Loucy (cell line): ENCODE measurements around the gene HAUS3.

Experiments
- H2AFZ ChIP-seq: fragments of 200-600 bp; sonication (generic); 2 replicates; pipeline ENCODE4 v1.6.0; 2016; ENCODE audit warnings: antibody characterized with exemption, mild to moderate bottlenecking, low read length, moderate library complexity
- H3F3A ChIP-seq: fragments of 200-600 bp; 2 replicates; pipeline ENCODE4 v1.6.0; 2016; ENCODE audit warnings: antibody characterized with exemption, low read depth, mild to moderate bottlenecking
- H3K27me3 ChIP-seq: fragments of 200-600 bp; sonication (generic); 2 replicates; pipeline ENCODE4 v1.6.1; 2014; ENCODE audit warnings: low read length, mild to moderate bottlenecking; ENCODE audit not compliant: insufficient read depth, poor library complexity, severe bottlenecking
- H3K36me3 ChIP-seq: fragments of 200-600 bp; sonication (generic); 2 replicates; pipeline ENCODE4 v1.6.1; 2016; ENCODE audit warnings: low read length; ENCODE audit not compliant: insufficient read depth
- H3K4me1 ChIP-seq: fragments of 200-600 bp; sonication (generic); 2 replicates; pipeline ENCODE4 v1.5.1; 2014; ENCODE audit warnings: low read length, mild to moderate bottlenecking; ENCODE audit not compliant: insufficient read depth, poor library complexity, severe bottlenecking
- H3K4me2 ChIP-seq: fragments of 200-600 bp; sonication (generic); 2 replicates; pipeline ENCODE4 v1.6.0; 2014; ENCODE audit warnings: antibody characterized with exemption, low read length, low read depth, mild to moderate bottlenecking; ENCODE audit not compliant: poor library complexity, severe bottlenecking
- H3K4me3 ChIP-seq: fragments of 200-600 bp; sonication (generic); 2 replicates; pipeline ENCODE4 v1.5.1; 2014; ENCODE audit warnings: low read length, mild to moderate bottlenecking, mixed read lengths; ENCODE audit not compliant: poor library complexity, severe bottlenecking
- H3K79me2 ChIP-seq: fragments of 200-600 bp; sonication (generic); 2 replicates; pipeline ENCODE4 v1.6.1; 2014; ENCODE audit warnings: low read length; ENCODE audit not compliant: insufficient read depth
- H3K9ac ChIP-seq: fragments of 200-600 bp; sonication (generic); 2 replicates; pipeline ENCODE4 v1.6.0; 2014; ENCODE audit warnings: mild to moderate bottlenecking, low read depth, low read length, moderate library complexity; ENCODE audit not compliant: poor library complexity, severe bottlenecking
- H3K9me2 ChIP-seq: fragments of 200-600 bp; sonication (generic); replicated peaks from 2 replicates; pipeline ENCODE4 v1.6.1; 2016; ENCODE audit warnings: low read depth, low read length, mixed read lengths
- H3K9me3 ChIP-seq: fragments of 200-600 bp; sonication (generic); 2 replicates; pipeline ENCODE4 v1.6.1; 2014; ENCODE audit warnings: mild to moderate bottlenecking, antibody characterized with exemption, low read length, low read depth; ENCODE audit not compliant: insufficient read depth
- H4K20me1 ChIP-seq: fragments of 200-600 bp; sonication (generic); 2 replicates; pipeline ENCODE4 v1.6.0; 2014; ENCODE audit warnings: antibody characterized with exemption, low read length, mild to moderate bottlenecking; ENCODE audit not compliant: insufficient read depth, poor library complexity, severe bottlenecking
- CTCF ChIP-seq: fragments of 200-600 bp; sonication (generic); conservative IDR thresholded peaks from 2 replicates; pipeline ENCODE4 v1.5.1; 2014; ENCODE audit warnings: mild to moderate bottlenecking, antibody characterized with exemption, low read length
- EZH2phosphoT487 ChIP-seq: fragments of 200-600 bp; IDR thresholded peaks from 2 replicates; pipeline ENCODE4 v1.6.1; 2018; ENCODE audit warnings: antibody characterized with exemption, mild to moderate bottlenecking, moderate library complexity, borderline replicate concordance

Gene HAUS3

GRCh38 chr4:2248821-2249261, 6.9 kb upstream of the HAUS3 start:
- Histone ChIP-seq H3K4me1 (peaks cover 19% of the 10 kb centered on the region), H3K79me2 (no peaks in the 10 kb centered on the region; the same call in 1 of the 2 replicates), H4K20me1 (no peaks in the 10 kb centered on the region), H3K36me3 (peaks cover 23% of the 10 kb centered on the region; the same call in 1 of the 2 replicates), H2AFZ (no peak overlapping the region), H3K9ac (no peak overlapping the region), H3K9me2 (no peaks in the 10 kb centered on the region), H3K27me3 (no peaks in the 10 kb centered on the region), H3K4me3 (no peak overlapping the region), H3K9me3 (no peaks in the 10 kb centered on the region), H3F3A (no peaks in the 10 kb centered on the region), H3K4me2 (no peak overlapping the region)
- TF ChIP-seq CTCF (no peak), EZH2phosphoT487 (no peak)

GRCh38 chr4:2248044-2248780, 6.3 kb upstream of the HAUS3 start:
- H4K20me1 ChIP-seq: no peaks in the 10 kb centered on the region
- H3K9me2 ChIP-seq: no peaks in the 10 kb centered on the region
- no peak overlapping the region for H3K4me3 ChIP-seq
- H3F3A ChIP-seq: 0 out of 2 replicates have a peak, but pooled peaks cover under 1% of the 10 kb centered on the region
- peaks cover 25% of the 10 kb centered on the region for H3K4me1 ChIP-seq
- H2AFZ ChIP-seq: no peak overlapping the region
- no peak overlapping the region for H3K4me2 ChIP-seq
- H3K27me3 ChIP-seq: no peaks in the 10 kb centered on the region
- no peaks in the 10 kb centered on the region; the same call in 1 of the 2 replicates for H3K79me2 ChIP-seq
- no peaks in the 10 kb centered on the region for H3K9me3 ChIP-seq
- H3K9ac ChIP-seq: no peak overlapping the region
- TF ChIP-seq EZH2phosphoT487 (no peak), CTCF (no peak)
- peaks cover 19% of the 10 kb centered on the region; the same call in 1 of the 2 replicates for H3K36me3 ChIP-seq

GRCh38 chr4:2247128-2248043, 5.5 kb upstream of the HAUS3 start:
- Histone ChIP-seq H3K4me3 (no peak overlapping the region), H3K9ac (no peak overlapping the region), H3K4me1 (peaks cover 28% of the 10 kb centered on the region), H3K4me2 (no peak overlapping the region), H2AFZ (no peak overlapping the region), H4K20me1 (no peaks in the 10 kb centered on the region), H3K9me3 (no peaks in the 10 kb centered on the region), H3F3A (0 out of 2 replicates have a peak, but pooled peaks cover 3% of the 10 kb centered on the region), H3K36me3 (peaks cover 19% of the 10 kb centered on the region; the same call in 1 of the 2 replicates), H3K9me2 (no peaks in the 10 kb centered on the region), H3K27me3 (no peaks in the 10 kb centered on the region), H3K79me2 (no peaks in the 10 kb centered on the region)
- TF ChIP-seq CTCF: no peak
- no peak for TF ChIP-seq EZH2phosphoT487
